A549 (cell line): ENCODE measurements around the gene IGF1.

Experiments
- BCL3 ChIP-seq: fragments of >200 bp; sonication (Bioruptor Twin); formaldehyde crosslinking; IDR thresholded peaks from 3 replicates; pipeline ENCODE4 v1.6.1; 2016
- CTCF ChIP-seq: fragments of >200 bp; sonication (Bioruptor Twin); formaldehyde crosslinking; IDR thresholded peaks from 3 replicates; pipeline ENCODE4 v1.5.1; 2016
- E2F6 ChIP-seq: IDR thresholded peaks from 2 replicates; pipeline ENCODE4 v1.6.1; 2012; ENCODE audit warnings: low read depth, borderline replicate concordance
- EP300 ChIP-seq, 2 experiments: fragments of >200 bp; sonication (Bioruptor Twin); formaldehyde crosslinking; IDR thresholded peaks; 2 replicates in 1 of 2; 3 replicates in 1 of 2; pipeline ENCODE4 v1.6.1; 2016 to 2017
- HDAC2 ChIP-seq: fragments of 200-600 bp; sonication (generic); IDR thresholded peaks from 2 replicates; pipeline ENCODE4 v1.6.1; 2016
- NFE2L2 ChIP-seq: fragments of 150-350 bp; conservative IDR thresholded peaks from 2 replicates; pipeline ENCODE4 v1.6.1; 2014; ENCODE audit warnings: low read length
- SMC3 ChIP-seq: fragments of >200 bp; sonication (Bioruptor Twin); formaldehyde crosslinking; IDR thresholded peaks from 3 replicates; pipeline ENCODE4 v1.6.1; 2018; ENCODE audit warnings: inconsistent platforms
- ZFP36 ChIP-seq: fragments of 450-650 bp; IDR thresholded peaks from 2 replicates; pipeline ENCODE4 v1.6.1; 2014; ENCODE audit warnings: borderline replicate concordance; ENCODE audit not compliant: partially characterized antibody

GRCh38 chr12:102439426-102440405 lies 40.6 kb downstream of the IGF1 start:
- TF ChIP-seq NFE2L2: no peak
- no peak for TF ChIP-seq BCL3
- no peak for TF ChIP-seq CTCF
- no peak for TF ChIP-seq SMC3
- TF ChIP-seq EP300 (IDR thresholded peaks at IDR 0.05): no peak
- no peak for TF ChIP-seq HDAC2
- no peak for TF ChIP-seq ZFP36
- TF ChIP-seq E2F6: no peak
